ENCODE results near the gene NUFIP1. TPM values are rescaled to one million over a fixed set of nuclear protein-coding genes. Genes with fewer than 3 reads are reported as not detected.

Gene NUFIP1
- total RNA-seq, 1 donor from 2014 or later: 7.6 TPM

DNA sequence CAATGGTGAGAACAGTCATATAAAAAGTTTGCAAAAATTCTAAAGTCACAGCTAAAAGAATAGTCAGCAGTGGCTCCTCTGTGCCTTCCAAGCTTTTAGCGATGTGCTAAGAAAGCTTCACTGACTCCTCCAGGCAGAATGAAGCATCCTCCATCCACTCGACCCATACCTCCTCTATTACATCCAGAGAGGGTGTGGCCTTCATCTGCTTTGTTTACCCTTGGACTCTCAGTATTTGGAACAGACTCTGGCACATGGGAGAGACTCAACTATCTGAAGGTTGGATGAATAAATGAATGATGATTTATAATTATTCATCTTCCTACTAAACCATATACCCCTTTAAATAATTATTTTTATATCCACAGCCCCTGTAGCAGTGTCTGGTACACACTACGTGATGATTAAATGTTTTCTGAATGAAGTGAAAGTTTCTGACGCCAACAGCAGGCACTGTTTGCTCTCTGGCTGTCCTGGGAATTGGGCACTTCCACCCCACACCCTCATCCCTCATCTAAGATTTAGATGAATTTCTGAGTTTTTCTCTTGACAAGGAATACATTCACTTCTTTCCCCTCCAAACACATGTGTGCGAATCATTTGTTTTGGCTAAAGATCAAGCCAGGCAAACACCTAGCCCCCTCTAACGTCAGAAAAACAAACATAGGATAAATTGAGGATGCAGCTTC lies 93.9 kb downstream of the NUFIP1 start:
- no peak overlapping the region for H3K9ac ChIP-seq (ENCODE audit: low read length)
- no peak overlapping the region for H3K4me2 ChIP-seq (ENCODE audit: low read length)
- H3K36me3 Mint-ChIP-seq (ENCODE audit: low read depth, unreplicated experiment): no peaks in the 10 kb centered on the region
- no peaks in the 10 kb centered on the region for H3K36me3 ChIP-seq (ENCODE audit: insufficient read depth, low read length)
- no peaks in the 10 kb centered on the region for H3K9me3 Mint-ChIP-seq (ENCODE audit: unreplicated experiment)
- no peak overlapping the region for H3K27ac ChIP-seq (ENCODE audit: low read depth, low read length)
- no peaks in the 10 kb centered on the region for H3K9me3 ChIP-seq (ENCODE audit: insufficient read depth, low read depth, low read length)
- H3K27me3 Mint-ChIP-seq (ENCODE audit: low read depth, unreplicated experiment): peaks cover 2% of the 10 kb centered on the region
- FAIRE-seq: no peak
- TF ChIP-seq EZH2 (IDR thresholded peaks at IDR 0.05; ENCODE audit: insufficient read depth, low read length): no peak
- TF ChIP-seq CTCF (IDR thresholded peaks at IDR 0.05; ENCODE audit: insufficient read depth, low read depth, low read length): no peak
- DNase-seq (ENCODE audit: low read depth): no peak
- no peak overlapping the region for H2AFZ ChIP-seq (ENCODE audit: low read depth, low read length)
- peaks cover 5% of the 10 kb centered on the region for H3K4me1 Mint-ChIP-seq (ENCODE audit: low read depth, unreplicated experiment)
- no peak overlapping the region for H3K27ac Mint-ChIP-seq (ENCODE audit: unreplicated experiment)
- H3K4me3 Mint-ChIP-seq (ENCODE audit: unreplicated experiment): no peak overlapping the region
- H4K20me1 ChIP-seq (ENCODE audit: insufficient read depth, low read length): no peaks in the 10 kb centered on the region
- H3K4me1 ChIP-seq (ENCODE audit: insufficient read depth, low read length): no peaks in the 10 kb centered on the region
- H3K4me3 ChIP-seq (ENCODE audit: insufficient read depth, low read depth, low read length): no peak overlapping the region
- no peaks in the 10 kb centered on the region for H3K79me2 ChIP-seq (ENCODE audit: insufficient read depth, low read length)
- H3K27me3 ChIP-seq (ENCODE audit: insufficient read depth, low read length): no peaks in the 10 kb centered on the region

DNA sequence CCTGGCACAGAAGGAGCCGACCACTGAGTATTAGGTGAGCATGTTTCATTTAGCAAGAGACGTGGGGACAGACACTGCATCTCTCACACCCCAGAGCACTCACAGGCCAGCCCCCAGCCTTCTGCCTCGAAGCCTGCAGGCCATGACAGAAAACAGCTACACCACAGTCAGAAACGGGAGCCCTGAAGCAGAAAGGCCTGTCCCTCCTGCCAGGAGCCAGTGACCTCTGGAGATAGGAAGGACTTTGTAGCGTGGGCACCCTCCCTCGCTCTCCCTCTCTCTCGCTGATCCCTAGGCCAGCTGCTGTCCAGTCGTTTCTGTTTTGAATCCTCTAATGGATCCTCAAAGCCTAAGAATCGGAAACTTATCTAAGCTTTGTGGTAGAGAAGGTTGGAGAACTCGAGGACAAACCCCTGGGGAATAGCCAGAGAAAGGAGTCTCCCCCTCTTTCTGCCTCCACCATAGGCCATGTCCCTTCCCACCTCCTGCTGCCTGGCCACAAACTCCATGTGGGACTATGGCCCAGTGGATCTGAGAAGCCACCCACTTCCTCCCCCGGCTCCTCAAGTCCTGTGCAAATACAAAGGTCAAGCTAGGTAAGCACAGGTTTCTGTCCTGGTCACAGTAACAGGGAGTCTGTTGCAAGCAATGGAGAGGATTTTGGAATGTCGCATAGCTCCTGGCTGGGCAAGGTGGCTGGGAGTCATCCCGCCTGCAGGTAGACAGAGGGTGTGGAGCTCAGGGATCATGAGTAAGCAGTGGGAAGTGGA lies 95.1 kb downstream of the NUFIP1 start:
- Histone ChIP-seq H3K4me2 (ENCODE audit: low read length) (no peak overlapping the region), H3K27ac (ENCODE audit: low read depth, low read length) (no peak overlapping the region), H3K27me3 (ENCODE audit: insufficient read depth, low read length) (no peaks in the 10 kb centered on the region), H3K4me3 (ENCODE audit: insufficient read depth, low read depth, low read length) (no peak overlapping the region), H4K20me1 (ENCODE audit: insufficient read depth, low read length) (no peaks in the 10 kb centered on the region), H3K9ac (ENCODE audit: low read length) (no peak overlapping the region), H2AFZ (ENCODE audit: low read depth, low read length) (no peak overlapping the region), H3K79me2 (ENCODE audit: insufficient read depth, low read length) (no peaks in the 10 kb centered on the region), H3K36me3 (ENCODE audit: insufficient read depth, low read length) (no peaks in the 10 kb centered on the region), H3K9me3 (ENCODE audit: insufficient read depth, low read depth, low read length) (no peaks in the 10 kb centered on the region), H3K4me1 (ENCODE audit: insufficient read depth, low read length) (no peaks in the 10 kb centered on the region)
- Mint-ChIP-seq H3K9me3 (ENCODE audit: unreplicated experiment) (no peaks in the 10 kb centered on the region), H3K36me3 (ENCODE audit: low read depth, unreplicated experiment) (no peaks in the 10 kb centered on the region), H3K4me3 (ENCODE audit: unreplicated experiment) (no peak overlapping the region), H3K4me1 (ENCODE audit: low read depth, unreplicated experiment) (peaks cover 5% of the 10 kb centered on the region), H3K27me3 (ENCODE audit: low read depth, unreplicated experiment) (peaks cover 2% of the 10 kb centered on the region), H3K27ac (ENCODE audit: unreplicated experiment) (no peak overlapping the region)
- DNase-seq (ENCODE audit: low read depth) (no peak), FAIRE-seq (no peak)
- no peak for TF ChIP-seq CTCF (IDR thresholded peaks at IDR 0.05; ENCODE audit: insufficient read depth, low read depth, low read length)
- TF ChIP-seq EZH2 (IDR thresholded peaks at IDR 0.05; ENCODE audit: insufficient read depth, low read length): no peak

Other genes starting within 250 kb of the NUFIP1 start
- gene GPALPP1, start 67 bp upstream of the NUFIP1 start, total RNA-seq: 18.5 and 22.2 TPM in 2 replicates
- 24.5 and 27.8 TPM in 2 replicates for gene GTF2F2, start 131.0 kb upstream of the NUFIP1 start, total RNA-seq
- gene KCTD4, start 211.6 kb upstream of the NUFIP1 start, total RNA-seq: 0.41 and 0.64 TPM in 2 replicates

All from astrocyte (in vitro differentiated cells and primary cell).